ENCODE data around the gene TRIP13. TPM values are rescaled to one million over a fixed set of nuclear protein-coding genes. Genes with fewer than 3 reads are reported as not detected.

TRIP13 gene
- total and polyA plus RNA-seq, 2 of the 13 experiments (the other 11 are each of a cell fraction or from before 2014, with no cell fraction given) = 13.5 to 33.0 TPM

DNA sequence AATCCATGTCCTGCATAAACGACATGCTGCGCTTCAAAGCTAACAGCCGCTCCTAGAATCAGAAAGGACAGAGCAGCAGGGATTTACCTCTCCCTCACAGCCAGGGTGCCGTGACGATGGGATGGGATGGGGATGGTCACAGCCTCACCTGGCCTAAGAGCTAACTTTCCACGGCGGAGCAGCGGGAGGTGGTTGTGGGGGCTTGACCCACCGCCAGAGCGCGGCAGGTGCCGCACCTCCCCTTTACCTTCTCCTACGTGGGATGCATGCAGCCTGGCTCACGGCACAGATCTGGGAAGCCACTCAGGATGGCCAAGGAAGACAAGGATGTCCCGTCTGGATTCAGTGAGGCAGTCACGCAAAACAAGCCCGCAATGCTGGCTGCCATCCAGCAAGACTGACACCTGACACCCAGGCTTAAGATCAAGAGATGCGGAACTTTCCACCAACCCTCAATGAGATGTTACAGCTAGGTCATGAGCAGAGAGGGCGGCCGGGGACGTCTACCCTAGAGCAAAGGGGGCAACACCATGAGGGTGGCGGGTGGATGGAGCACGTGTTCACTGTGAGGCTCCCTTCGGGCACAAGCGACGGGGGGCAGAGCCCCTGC lies 5.9 kb upstream of the TRIP13 start:
- peaks cover 16% of the 10 kb centered on the region for H3K4me1 ChIP-seq (ENCODE audit: insufficient read depth, low read length)
- no peak overlapping the region for H2AFZ ChIP-seq (ENCODE audit: low read length)
- no TSS peak for BruUV-seq (replicated peaks)
- DNase-seq (ENCODE audit: low spot score) (no peak), ATAC-seq (no peak), FAIRE-seq (no peak)
- no peak overlapping the region for H3K9ac ChIP-seq (ENCODE audit: insufficient read depth, low read depth, low read length)
- WGBS (ENCODE audit: low lambda C conversion rate) = 96% methylated on average over 24 of the region's 26 CpGs
- intact Hi-C loops (cut with micrococcal nuclease; ENCODE audit: unreplicated experiment) = loop anchor here (1.0 kb wide), 1 partner anchor 19 kb away; no protein-coding TSS in a partner anchor
- H3K36me3 ChIP-seq (replicated peaks in 1 of 2; ENCODE audit: control insufficient read depth in 1 of 2, insufficient read depth in 2 of 2, low read length in 2 of 2) = peaks cover 28 to 87% of the 10 kb centered on the region in 2 experiments
- H3K4me3 ChIP-seq (replicated peaks in 1 of 3; ENCODE audit: insufficient read depth in 1 of 3, low read depth in 2 of 3, low read length in 3 of 3) = no peak overlapping the region
- H3K79me2 ChIP-seq (ENCODE audit: insufficient read depth, low read length) = peaks cover 33% of the 10 kb centered on the region
- H4K20me1 ChIP-seq (ENCODE audit: insufficient read depth, low read length) = 0 out of 2 replicates have a peak, but pooled peaks cover 2% of the 10 kb centered on the region
- ChIA-PET CTCF (ENCODE audit: low intra/inter-chr PET ratio, low total read pairs) (no interaction called here), POLR2A (no interaction called here)
- no peaks in the 10 kb centered on the region for H3K9me3 ChIP-seq (ENCODE audit: low read length)
- H3K27ac ChIP-seq (ENCODE audit: extremely low read length, insufficient read depth, low read length) = no peak overlapping the region
- no peaks in the 10 kb centered on the region for H3K27me3 ChIP-seq (ENCODE audit: control insufficient read depth in 1 of 2, insufficient read depth in 2 of 2, low read length in 2 of 2)
- in situ Hi-C loops (cut with HindIII; ENCODE audit: extremely low pct_ligation_motif_present, low pct_unique_long_range_greater_than_20kb) = no loop called here
- H3K4me2 ChIP-seq (ENCODE audit: low read depth, low read length) = no peak overlapping the region
- no peak for TF ChIP-seq ZNF207 (IDR thresholded peaks at IDR 0.05; ENCODE audit: borderline replicate concordance)
- TF ChIP-seq ETV6 (CRISPR knock-in tag; conservative IDR thresholded peaks at IDR 0.05) = no peak
- TF ChIP-seq MIER2 (CRISPR knock-in tag; IDR thresholded peaks at IDR 0.05) = no peak
- no peak for TF ChIP-seq MXI1 (IDR thresholded peaks at IDR 0.05; ENCODE audit: borderline replicate concordance, low read depth, low read length)
- no peak for TF ChIP-seq SALL1 (CRISPR knock-in tag; IDR thresholded peaks at IDR 0.05)
- no peak for TF ChIP-seq SATB2 (CRISPR knock-in tag; IDR thresholded peaks at IDR 0.05)
- no peak for TF ChIP-seq MAZ (IDR thresholded peaks at IDR 0.05; ENCODE audit: borderline replicate concordance, low read depth, low read length)
- TF ChIP-seq MAZ (CRISPR knock-in tag; IDR thresholded peaks at IDR 0.05; ENCODE audit: low read depth) = no peak
- TF ChIP-seq, protein P1, sequence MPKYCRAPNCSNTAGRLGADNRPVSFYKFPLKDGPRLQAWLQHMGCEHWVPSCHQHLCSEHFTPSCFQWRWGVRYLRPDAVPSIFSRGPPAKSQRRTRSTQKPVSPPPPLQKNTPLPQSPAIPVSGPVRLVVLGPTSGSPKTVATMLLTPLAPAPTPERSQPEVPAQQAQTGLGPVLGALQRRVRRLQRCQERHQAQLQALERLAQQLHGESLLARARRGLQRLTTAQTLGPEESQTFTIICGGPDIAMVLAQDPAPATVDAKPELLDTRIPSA (CRISPR knock-in tag; IDR thresholded peaks at IDR 0.05; ENCODE audit: borderline replicate concordance) = no peak
- TF ChIP-seq ZNF230 (CRISPR knock-in tag; IDR thresholded peaks at IDR 0.05) = no peak
- no peak for TF ChIP-seq SETDB1 (CRISPR knock-in tag; IDR thresholded peaks at IDR 0.05; ENCODE audit: borderline replicate concordance)
- TF ChIP-seq, protein P2, sequence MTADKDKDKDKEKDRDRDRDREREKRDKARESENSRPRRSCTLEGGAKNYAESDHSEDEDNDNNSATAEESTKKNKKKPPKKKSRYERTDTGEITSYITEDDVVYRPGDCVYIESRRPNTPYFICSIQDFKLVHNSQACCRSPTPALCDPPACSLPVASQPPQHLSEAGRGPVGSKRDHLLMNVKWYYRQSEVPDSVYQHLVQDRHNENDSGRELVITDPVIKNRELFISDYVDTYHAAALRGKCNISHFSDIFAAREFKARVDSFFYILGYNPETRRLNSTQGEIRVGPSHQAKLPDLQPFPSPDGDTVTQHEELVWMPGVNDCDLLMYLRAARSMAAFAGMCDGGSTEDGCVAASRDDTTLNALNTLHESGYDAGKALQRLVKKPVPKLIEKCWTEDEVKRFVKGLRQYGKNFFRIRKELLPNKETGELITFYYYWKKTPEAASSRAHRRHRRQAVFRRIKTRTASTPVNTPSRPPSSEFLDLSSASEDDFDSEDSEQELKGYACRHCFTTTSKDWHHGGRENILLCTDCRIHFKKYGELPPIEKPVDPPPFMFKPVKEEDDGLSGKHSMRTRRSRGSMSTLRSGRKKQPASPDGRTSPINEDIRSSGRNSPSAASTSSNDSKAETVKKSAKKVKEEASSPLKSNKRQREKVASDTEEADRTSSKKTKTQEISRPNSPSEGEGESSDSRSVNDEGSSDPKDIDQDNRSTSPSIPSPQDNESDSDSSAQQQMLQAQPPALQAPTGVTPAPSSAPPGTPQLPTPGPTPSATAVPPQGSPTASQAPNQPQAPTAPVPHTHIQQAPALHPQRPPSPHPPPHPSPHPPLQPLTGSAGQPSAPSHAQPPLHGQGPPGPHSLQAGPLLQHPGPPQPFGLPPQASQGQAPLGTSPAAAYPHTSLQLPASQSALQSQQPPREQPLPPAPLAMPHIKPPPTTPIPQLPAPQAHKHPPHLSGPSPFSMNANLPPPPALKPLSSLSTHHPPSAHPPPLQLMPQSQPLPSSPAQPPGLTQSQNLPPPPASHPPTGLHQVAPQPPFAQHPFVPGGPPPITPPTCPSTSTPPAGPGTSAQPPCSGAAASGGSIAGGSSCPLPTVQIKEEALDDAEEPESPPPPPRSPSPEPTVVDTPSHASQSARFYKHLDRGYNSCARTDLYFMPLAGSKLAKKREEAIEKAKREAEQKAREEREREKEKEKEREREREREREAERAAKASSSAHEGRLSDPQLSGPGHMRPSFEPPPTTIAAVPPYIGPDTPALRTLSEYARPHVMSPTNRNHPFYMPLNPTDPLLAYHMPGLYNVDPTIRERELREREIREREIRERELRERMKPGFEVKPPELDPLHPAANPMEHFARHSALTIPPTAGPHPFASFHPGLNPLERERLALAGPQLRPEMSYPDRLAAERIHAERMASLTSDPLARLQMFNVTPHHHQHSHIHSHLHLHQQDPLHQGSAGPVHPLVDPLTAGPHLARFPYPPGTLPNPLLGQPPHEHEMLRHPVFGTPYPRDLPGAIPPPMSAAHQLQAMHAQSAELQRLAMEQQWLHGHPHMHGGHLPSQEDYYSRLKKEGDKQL (CRISPR knock-in tag; IDR thresholded peaks at IDR 0.05; ENCODE audit: low read depth) = no peak
- TF ChIP-seq KLF12 (CRISPR knock-in tag; IDR thresholded peaks at IDR 0.05; ENCODE audit: borderline replicate concordance) = no peak
- TF ChIP-seq ZNF326 (CRISPR knock-in tag; IDR thresholded peaks at IDR 0.05; ENCODE audit: borderline replicate concordance) = no peak
- no peak for TF ChIP-seq TRIM24 (CRISPR knock-in tag; IDR thresholded peaks at IDR 0.05)
- no peak for TF ChIP-seq ZNF460 (CRISPR knock-in tag; IDR thresholded peaks at IDR 0.05; ENCODE audit: borderline replicate concordance)
- TF ChIP-seq PTBP1 (IDR thresholded peaks at IDR 0.05; ENCODE audit: low read depth, low read length, poor library complexity, severe bottlenecking) = no peak
- TF ChIP-seq NFYC (CRISPR knock-in tag; IDR thresholded peaks at IDR 0.05) = no peak
- TF ChIP-seq SIN3B (IDR thresholded peaks at IDR 0.05; ENCODE audit: low read length) = no peak

Measured in HepG2 (cell line).